Measurements from ENCODE around the gene RCBTB2.

The RCBTB2 gene

GRCh38 chr13:48448285-48448958, 84.5 kb downstream of the RCBTB2 start:
- no peak for DNase-seq

- peak; percentile 60 to 80 (median 78) for DNase-seq
Measured at GRCh38 chr13:48446464-48446863, 86.4 kb downstream of the RCBTB2 start.

- no peak for DNase-seq
Measured at GRCh38 chr13:48443442-48444208, 89.3 kb downstream of the RCBTB2 start.
